Stimulated activated CD4-positive, alpha-beta T cell treated with anti-CD3 and anti-CD28 coated beads, Interleukin-1b, Interleukin-23, amount 100 ng/mL, for 1 hour (primary cell): ENCODE measurements around the gene APEX1.
"Not testable (repeated sequence)": the region's sequence is repeated elsewhere in the genome, so short reads cannot be mapped to it uniquely, and the experiment has no call there.

ENCODE experiments used
- DNase-seq, 2 donors: peaks; one replicate each; pipeline ENCODE4 v3.0.0-alpha.2; 2020; ENCODE audit warnings: low read depth in 2 of 2

The APEX1 gene

DNA sequence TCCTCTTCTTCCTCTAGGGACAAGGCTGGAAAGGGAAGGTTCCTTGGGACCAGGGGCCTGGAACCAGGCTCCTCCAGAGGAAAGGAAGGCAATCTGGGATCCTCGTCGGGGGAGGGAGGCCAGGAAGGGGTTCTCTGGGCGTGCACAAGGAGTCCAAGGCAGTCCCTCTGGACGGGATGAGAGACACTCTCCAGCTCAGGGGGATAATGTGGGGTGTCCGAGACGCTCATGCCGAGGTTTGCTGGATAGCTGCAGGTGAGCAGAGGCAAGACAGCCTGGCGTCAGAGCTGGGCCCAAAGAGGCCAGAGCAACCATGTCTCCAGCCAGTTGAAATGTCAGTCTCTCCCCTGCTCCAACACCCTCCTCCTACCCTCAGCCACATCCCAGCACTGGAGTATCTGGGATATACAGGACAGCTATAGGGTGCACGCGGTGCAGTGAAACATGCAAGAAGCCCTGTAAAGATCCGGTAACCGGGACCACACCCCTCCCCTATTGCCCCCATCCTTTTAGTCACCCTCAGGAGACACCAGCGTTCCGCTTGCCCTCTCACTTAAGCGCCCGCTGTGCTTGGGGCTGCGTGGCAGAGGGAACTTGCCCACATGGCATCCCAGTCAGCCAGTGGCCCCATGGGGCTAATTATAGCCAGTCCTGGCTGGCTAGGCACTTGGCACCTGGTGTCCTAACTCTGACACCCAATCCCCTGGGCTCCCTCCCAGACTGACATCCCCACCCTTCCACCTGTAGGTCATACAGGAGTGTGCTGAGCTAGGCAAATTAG is 19.3 kb upstream of the APEX1 start, which contains the start of gene KLHL33:
Gene KLHL33, minus strand, starts transcription at position 585 of the 781 bp plus-strand sequence. Its CDS starts 355 bp downstream, at position 230.
- no peak for DNase-seq

DNA sequence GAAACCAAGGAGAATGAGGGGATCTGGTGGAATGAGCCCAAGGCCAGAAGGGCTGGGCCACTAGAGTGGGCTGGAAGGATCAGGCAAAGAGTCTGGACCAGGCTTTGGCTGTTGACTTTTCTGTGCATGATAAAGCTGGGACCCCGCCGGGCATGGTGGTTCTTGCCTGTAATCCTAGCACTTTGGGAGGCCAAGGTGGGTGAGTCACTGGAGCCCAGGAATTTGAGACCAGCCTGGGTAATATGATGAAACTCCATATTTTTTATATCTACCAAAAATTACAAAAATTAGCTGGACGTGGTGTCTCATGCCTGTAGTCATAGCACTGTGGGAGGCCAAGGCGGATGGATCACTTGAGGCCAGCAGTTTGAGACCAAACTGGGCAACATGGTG is 18.7 kb upstream of the APEX1 start:
- no peak for DNase-seq

DNA sequence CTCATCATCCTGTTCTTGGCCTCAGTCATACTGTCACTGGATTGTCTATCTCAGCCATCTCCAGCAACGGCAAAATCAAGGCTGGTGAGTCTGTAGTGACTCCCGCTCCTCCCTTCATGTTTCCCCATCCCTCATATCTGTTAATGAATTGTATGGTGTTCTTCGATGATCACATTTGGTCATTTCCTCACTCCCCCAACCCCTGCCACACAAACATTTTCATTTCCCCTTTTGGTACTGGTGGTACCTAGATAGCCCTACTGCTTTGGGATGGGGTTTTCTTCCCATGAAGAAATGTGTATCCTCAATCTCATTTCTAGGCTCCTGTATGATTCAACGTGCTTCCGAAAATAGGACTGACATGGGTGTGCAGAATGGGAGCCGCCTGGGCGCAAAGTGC is 16.4 kb upstream of the APEX1 start:
- DNase-seq, result no peak

DNA sequence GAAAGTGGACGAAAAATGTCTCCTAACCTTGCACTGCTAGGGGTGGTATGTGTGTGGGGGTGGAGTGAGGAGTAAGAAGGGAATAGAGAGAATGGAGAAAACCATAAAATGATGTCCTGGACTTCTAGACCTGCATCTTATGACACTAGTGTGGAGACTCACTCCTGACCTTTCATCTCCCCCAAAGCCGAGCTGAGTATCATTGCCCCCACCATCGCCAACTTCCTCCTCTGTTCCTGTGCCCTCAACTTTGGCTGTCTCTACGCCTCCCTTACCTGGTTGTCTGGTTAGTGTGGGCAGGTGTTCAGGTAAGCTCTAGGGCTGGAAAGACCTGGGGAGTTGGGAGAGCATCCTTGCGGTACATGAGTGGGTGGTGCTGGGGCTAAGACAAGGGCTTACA is 14.6 kb upstream of the APEX1 start:
- DNase-seq, result no peak

DNA sequence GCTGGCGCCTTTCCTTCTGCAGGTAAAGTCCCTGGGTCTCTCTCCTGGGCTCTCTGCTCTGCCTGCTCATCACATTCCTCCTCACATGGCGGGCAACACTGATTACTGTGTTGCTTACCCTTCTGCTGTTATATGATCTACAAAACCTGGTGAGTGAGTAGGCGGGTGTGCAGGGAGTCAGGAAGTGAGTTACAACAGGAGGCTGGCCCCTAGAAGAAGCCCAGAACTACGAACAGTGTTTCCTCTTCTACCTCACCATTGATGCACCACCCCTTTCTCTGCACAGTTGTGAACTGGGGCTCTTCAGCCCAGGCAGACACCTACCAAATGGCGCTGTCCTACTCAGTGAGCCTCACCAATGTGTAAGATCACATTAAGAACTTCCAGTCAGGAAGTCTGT is 14.1 kb upstream of the APEX1 start:
- no peak for DNase-seq

DNA sequence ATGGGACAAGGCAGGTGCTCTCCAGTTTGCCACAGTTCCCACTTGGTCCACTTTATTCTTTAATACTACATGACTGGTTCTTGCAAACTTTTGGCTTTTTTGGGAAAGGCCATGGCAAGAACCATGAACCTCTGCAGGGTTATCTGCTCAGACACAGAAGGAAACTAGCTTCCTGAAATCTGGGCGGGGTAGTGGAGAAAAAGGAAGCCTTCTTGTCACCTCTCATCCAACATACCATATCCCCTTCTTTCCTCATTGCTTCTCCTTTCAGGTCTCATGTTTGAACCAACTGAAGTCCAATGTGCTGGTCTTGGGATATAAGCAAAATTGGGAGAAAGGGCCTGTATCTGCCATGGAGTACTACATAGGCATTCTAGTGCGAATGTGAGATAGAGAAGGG is 13.6 kb upstream of the APEX1 start:
- no peak for DNase-seq

DNA sequence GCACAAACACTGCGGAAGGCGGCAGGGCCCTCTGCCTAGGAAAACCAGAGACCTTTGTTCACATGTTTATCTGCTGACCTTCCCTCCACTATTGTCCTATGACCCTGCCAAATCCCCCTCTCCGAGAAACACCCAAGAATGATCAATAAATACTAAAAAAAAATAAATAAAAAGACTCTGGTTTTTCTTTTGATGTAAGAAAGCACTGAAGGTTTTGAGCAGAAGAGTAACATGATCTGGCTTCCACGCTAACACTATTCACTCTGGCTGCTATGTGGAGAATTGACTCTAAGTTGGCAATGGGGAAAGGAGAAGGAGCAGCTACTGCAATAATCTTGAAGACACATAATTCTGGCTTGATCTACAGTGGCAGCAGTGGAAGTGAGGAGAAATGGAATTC is 11.4 kb upstream of the APEX1 start:
- not testable (repeated sequence) for DNase-seq

DNA sequence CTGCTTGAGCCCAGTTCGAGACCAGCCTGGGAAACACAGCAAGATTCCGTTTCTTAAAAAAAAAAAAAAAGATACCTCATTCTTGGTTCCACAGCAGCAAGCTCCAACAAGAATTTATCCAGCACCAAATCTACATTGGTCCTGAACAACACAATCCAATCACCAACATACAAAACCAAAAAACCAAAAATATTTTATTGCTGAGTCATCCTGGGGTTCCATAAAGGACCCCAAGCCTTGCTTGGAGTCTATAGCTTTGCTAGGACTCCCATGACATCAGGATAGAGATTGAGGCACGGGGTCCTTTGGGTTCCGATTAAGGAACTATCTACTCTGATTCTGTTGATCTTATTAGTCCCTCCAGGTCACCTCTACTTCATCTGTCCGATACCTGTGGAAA is 8.1 kb upstream of the APEX1 start:
- DNase-seq, result no peak

DNA sequence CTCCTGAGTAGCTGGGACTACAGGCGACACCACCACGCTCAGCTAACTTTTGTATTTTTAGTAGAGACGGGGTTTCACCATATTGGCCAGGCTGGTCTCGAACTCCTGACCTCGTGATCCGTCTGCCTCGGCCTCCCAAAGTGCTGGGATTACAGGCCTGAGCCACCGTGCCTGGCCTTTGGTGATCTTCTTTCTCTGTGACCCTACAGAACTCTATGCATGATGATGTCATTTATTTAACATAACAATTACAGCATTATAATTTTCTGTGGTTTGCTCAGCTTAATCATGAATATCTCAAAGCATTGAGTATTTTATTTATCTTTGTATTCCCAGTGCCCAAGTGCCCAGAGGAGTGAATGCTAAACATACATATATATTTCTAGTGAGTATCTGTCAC is 2.2 kb upstream of the APEX1 start:
- not testable (repeated sequence) for DNase-seq

DNA sequence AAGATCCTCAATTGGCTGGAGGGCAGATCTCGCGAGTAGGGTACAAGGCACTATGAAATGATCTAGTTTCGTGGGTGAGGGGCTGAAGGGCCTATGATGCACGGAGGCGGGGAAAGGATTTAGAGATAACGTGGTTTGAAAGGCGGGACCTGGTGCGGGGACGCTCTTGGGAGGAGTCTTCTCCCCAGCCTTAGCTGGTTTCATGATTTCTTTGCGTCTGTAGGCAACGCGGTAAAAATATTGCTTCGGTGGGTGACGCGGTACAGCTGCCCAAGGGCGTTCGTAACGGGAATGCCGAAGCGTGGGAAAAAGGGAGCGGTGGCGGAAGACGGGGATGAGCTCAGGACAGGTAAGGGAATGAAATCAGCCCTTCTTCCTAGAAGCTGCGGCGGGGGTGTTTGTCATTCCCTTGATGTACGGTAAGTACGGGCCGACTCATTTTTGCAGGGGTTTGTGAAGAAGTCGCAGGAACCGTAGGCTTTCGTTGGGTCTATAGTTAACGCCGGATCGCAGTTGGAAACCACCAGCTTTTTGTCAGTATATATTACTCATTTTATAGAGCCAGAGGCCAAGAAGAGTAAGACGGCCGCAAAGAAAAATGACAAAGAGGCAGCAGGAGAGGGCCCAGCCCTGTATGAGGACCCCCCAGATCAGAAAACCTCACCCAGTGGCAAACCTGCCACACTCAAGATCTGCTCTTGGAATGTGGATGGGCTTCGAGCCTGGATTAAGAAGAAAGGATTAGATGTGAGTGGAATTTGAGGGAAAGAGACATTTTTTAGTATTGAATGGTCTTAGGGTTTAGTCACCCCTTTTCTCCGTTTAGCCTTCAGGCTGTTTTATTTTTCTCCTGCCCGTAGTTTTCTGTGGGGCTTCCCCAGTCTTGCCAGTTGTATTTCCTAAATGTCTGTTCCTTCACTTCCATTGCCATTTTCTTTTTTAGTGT is 602 bp downstream of the APEX1 start:
- peak in 1 of 2 donors; percentile 50 for DNase-seq

DNA sequence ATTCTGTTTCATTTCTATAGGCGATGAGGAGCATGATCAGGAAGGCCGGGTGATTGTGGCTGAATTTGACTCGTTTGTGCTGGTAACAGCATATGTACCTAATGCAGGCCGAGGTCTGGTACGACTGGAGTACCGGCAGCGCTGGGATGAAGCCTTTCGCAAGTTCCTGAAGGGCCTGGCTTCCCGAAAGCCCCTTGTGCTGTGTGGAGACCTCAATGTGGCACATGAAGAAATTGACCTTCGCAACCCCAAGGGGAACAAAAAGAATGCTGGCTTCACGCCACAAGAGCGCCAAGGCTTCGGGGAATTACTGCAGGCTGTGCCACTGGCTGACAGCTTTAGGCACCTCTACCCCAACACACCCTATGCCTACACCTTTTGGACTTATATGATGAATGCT is 1.9 kb downstream of the APEX1 start:
- DNase-seq, result no peak

DNA sequence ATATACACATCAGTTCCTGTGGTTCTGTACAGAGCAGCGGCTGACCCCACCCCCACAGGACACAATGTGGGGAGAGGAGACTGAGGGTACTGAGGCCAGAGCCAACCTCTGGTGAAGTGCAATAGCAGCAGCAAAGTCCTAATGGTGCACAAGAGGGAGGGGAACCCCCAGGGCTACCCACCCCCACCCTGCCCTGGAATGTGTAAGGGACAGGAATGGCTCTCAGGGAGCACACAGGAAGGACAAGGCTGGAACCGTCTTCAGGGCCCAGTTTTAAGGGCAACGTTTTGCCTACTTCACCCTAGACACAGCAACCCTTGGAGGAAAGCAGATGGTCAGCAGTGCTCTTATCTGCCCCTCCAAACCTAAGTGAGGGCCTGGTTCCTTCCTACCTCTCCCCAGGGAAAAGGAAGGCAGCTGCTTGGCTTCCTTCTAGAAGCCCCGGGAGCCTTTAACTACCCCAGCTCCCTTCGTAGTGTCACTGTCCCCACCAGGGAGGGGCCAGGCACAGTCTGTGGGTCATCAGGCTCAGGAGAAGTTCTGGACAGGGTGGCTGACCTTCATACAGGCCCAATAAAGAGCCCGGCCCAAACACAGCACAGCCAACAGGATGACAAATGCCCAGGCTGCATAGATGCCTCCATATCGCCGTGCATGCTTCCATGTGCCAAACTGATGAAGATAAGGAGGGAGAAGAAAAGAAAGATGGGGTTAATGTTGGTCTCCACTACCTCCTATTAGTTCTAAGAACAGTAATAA is 3.2 kb downstream of the APEX1 start:
- no peak for DNase-seq

DNA sequence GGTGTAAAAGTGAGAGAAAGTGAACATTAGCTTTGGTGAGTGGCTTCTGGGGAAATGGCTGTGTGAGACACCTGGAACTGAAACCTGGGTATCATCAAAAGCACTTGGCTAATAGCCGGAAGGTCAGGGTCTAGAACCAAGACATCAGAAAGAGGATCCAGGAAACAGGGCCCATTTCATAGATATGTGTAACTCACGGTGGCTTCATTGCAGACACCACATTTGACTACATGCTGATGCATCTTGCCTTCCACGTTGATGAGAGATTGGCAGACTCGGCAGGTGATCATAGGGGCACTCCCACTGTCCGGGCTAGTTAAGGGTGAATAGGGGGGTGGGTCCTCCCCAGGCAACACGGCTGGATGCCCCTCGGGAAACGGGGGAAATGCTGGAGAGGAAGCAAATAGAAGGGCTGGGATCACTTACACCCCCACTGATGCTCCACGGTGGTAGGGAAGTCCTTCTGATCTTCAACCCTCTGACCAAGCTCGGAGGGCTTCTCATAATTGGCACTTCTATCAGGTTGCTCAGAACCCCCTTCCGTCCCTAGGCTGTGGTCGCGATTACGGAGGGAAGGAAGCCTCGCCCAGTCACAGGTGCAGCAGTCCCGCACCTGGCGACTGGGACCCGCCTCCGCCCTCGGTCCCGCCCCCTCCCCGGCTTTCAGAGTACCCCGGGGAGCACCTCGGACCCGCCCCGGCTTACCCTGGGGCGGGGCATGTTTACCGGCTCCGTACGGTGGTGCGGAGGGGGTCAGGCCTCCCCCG is 5.6 kb downstream of the APEX1 start:
- peak in 1 of 2 donors; percentile 24 for DNase-seq

DNA sequence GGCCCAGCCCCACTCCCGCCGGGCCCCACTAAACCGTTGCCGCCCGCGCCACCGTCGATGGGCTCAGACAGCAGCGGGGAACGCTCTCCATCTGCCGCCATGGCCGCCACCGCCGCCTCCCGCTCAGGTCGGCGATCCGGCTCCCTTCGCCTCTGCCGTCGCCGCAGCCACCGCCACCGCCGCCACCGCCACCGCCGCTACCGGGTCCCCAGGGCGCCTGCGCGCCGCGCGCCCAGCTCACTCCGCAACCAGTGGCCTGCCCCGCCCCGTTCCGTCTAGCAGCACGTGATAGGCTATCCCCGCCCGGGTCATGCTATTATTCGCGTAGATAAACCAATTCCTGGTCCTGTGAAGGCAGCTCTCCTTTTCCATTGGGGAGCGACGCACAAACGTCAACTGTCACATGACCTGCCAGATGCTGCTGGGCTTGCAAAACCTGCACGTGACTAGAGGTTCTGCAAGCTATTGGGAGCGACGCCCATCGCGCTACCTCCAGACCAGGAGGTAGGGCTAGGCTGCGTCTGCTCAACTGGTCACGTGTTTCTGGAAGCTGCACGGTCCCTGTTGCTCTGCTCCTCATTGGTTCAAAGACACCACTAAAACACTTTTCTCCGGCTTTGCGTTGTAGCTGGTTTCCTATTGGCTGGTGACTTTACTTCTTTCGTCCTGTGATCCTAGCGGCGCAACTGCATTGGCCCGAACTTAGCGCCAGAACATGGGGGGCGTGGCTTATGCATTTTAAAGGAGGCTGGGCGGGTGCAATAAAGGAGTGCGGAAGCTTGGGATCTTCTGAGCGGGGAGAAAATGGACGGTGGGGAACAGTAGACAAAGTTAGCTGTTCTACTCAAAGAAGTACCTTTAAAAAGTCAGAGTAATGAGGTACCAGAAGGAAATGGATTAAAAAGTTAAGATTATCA is 6.5 kb downstream of the APEX1 start, which contains the start of gene PIP4P1:
Gene PIP4P1, minus strand, starts transcription at position 210 of the 917 bp plus-strand sequence. Its CDS starts 109 bp downstream, at position 101.
- DNase-seq, result peak; percentile 90 to 97

DNA sequence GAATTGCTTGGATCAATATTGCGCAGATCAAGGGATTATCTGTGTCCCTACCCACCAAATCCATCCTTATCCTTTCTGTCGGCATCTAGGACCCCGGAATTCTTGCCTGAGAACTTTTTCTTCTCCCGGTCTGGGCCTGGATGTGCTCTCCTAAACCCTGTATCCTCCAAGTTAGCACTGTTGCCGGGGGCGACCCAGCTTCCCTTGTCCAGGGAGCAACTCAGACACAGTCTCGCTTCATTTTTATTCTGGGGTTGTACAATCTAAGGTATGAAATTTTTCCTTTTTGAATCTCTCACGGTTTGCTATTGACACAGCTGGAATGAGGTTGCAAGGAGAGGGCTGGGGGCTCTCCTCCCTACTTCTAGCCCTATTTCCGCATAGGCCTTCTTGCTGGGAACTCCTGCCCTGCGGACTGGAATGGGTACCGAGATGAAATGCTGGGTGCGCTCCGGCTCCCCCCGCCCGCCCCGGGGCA is 13.8 kb downstream of the APEX1 start:
- no peak for DNase-seq

DNA sequence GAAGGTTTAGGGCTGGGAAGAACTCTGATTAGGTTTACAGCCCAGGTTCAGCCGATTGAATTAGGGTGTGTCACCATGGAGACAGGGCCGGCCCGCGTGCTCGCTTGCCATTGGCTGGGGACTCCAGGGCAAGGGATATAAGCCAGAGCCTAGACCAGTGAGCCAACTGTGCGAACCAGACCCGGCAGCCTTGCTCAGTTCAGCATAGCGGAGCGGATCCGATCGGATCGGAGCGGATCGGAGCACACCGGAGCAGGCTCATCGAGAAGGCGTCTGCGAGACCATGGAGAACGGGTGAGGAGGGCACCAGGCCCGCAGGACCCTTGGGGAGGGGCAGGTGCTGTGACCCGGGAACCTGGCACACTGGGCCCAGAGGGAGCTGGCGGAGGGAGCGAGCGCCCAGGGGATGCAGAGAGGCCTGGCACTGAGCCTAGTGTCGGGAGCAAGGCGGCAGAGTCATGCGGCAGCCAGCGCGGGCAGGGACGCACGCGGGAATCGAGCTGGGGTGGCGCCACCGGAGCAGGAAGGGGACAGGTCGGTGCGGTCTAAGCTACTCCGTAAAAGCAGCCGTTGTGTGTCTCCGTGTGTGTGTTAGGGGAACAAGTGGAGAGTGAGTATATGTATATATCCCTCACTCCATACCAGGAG is 14.3 kb downstream of the APEX1 start, which contains the start of gene PNP:
Gene PNP, plus strand, starts transcription at position 165 of the 648 bp plus-strand sequence. Its CDS starts 119 bp downstream, at position 284.
- DNase-seq, result peak; percentile 69 to 77

DNA sequence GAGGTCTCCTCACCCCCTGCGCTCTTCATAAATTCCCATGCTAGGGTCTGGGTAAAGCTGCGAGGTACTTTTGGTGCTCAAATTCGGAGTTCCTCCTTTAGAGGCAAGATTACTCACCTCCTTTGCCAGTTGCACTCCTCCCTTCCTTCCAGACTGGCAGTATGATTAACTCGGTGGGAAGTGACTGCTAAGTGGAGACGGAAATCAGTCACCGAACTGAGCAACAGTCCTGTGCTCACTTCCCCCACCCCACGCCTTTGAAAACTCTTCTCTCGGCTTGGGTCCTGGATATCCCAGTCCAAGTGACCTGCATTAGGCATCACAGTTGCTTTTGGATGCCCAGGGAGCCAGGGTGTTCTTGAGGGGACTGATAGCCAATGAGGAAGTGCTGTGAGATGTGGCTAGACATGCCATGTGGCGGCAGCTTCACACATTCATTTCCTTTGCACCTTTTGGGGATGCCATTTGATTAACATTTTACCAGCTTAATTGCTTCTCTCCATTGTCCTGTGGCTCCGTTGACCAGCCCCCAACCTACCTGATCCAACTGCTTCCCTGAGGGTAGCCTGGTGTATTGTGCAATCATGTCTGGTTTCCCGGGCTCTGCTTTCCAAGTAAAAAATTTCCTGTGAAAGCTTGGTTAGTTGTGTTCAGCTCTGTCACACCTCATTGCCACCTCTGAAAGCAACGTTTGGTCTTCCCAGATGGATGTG is 15.0 kb downstream of the APEX1 start:
- peak in 1 of 2 donors; percentile 30 for DNase-seq

DNA sequence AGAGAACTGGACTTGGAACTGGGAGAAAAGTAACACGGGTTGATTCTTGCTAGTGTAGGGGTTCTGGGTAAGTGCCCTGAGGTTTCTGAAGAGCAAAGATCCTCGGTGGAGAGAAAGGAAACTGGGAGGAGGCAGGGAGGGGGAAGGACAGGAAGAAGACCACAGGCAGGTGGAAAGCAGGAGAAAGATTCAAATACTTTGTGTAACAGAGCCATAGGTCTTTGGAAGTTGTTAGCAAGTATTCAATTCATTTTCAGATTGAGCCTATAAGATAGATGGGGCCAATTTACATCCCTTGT is 15.5 kb downstream of the APEX1 start:
- DNase-seq, result no peak
